SH-SY5Y (cell line): ENCODE results near the gene GPR22.

Source experiments
- GATA2 ChIP-seq: IDR thresholded peaks from 2 replicates; pipeline ENCODE4 v1.6.1; 2011; ENCODE audit warnings: mild to moderate bottlenecking, low read depth, low read length
- GATA3 ChIP-seq: IDR thresholded peaks from 2 replicates; pipeline ENCODE4 v1.6.1; 2011; ENCODE audit warnings: low read depth, mild to moderate bottlenecking, low read length, moderate library complexity

DNA sequence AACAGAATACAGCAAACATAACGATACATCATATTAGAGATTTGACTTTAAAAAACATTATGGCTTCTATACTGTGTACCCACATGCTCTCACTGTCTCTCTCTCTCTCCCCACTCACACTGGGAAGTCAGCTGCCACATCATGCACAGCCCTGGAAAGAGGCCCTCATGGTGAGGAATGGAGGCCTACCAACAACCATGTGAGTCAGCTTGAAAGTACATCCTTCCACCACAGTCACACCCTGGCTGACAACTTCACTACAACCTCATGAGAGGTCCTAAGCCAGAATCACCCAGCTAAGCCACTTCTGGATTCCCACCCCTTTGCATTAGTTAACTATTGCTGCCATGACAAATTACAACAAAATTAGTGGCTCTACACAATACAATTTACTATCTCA is 23.3 kb upstream of the GPR22 start:
- TF ChIP-seq GATA3 (no peak), GATA2 (no peak)
